Right lobe of liver (tissue), 4 donors: Measurements from ENCODE around the gene IZUMO1.
"Not testable (repeated sequence)": the region's sequence is repeated elsewhere in the genome, so short reads cannot be mapped to it uniquely, and the experiment has no call there.

ENCODE experiments used
- CTCF ChIP-seq, 4 donors: fragments of 200-600 bp in 3 of 4; fragments of 450-650 bp in 1 of 4; IDR thresholded peaks; one replicate each; pipeline versions ENCODE4 v1.5.1 to v1.8.0; 2016 to 2022; ENCODE audit warnings: antibody characterized with exemption in 4 of 4, mild to moderate bottlenecking in 2 of 4
- POLR2A ChIP-seq: fragments of 450-650 bp; IDR thresholded peaks from one replicate; pipeline ENCODE4 v1.6.1; 2017; ENCODE audit warnings: antibody characterized with exemption, mild to moderate bottlenecking
- donor health status: DM: no; HTN: no; CAD: no.
- donor health status: DM: no; HTN: no; CAD: no.
- donor health status: DM: no; HTN: yes; CAD: no.

- TF ChIP-seq CTCF (IDR thresholded peaks at IDR 0.05); POLR2A: not testable (repeated sequence)
Measured at GRCh38 chr19:48787331-48787730, 40.6 kb upstream of the IZUMO1 start.
